IMR-90 (cell line): Measurements from ENCODE around the gene IFI27L2. TPM values are rescaled to one million over a fixed set of nuclear protein-coding genes. Genes with fewer than 3 reads are reported as not detected.
A peak's percentile ranks its signal among the peaks of the same experiment; 100 is the strongest.

Experiments used
- ATAC-seq: fragments of 200-7000 bp; cut with Tn5 transposase; 2 replicates; pipeline ENCODE4 v1.9.1; 2020; ENCODE audit warnings: low read depth, mild to moderate bottlenecking, moderate library complexity
- BruUV-seq: library from RNA; stranded (reverse); fragments of 400-500 nt; replicated peaks from 2 replicates; lab custom pipeline; 2021; lab: Mats Ljungman, UMichigan
- CTCF ChIA-PET: fragments of 300-600 bp; formaldehyde crosslinking; extraction: SDS; loops from one replicate; lab custom pipeline; 2021; ENCODE audit warnings: antibody characterized with exemption; lab: Yijun Ruan, JAX
- POLR2A ChIA-PET: fragments of 300-600 bp; sonication (Branson Sonifier 250); formaldehyde crosslinking; loops from one replicate; lab custom pipeline; 2022; ENCODE audit warnings: antibody characterized with exemption; ENCODE audit not compliant: unreplicated experiment; lab: Charles Lee
- DNase-seq: peaks from one replicate; pipeline ENCODE4 v3.0.0; 2013
- H2AFZ ChIP-seq: replicated peaks from 2 replicates; pipeline ENCODE3; 2013; ENCODE audit warnings: low read length, mild to moderate bottlenecking; ENCODE audit not compliant: poor library complexity
- H2AK5ac ChIP-seq: 2 replicates; pipeline ENCODE4 v1.6.1; 2013; ENCODE audit warnings: low read depth, low read length, inconsistent platforms
- H2AK9ac ChIP-seq: replicated peaks from 2 replicates; pipeline ENCODE3; 2013; ENCODE audit warnings: mild to moderate bottlenecking, low read depth, low read length, moderate library complexity; ENCODE audit not compliant: poor library complexity
- H2BK120ac ChIP-seq: 2 replicates; pipeline ENCODE4 v1.6.1; 2013; ENCODE audit warnings: low read depth, low read length, inconsistent platforms
- H2BK15ac ChIP-seq: 3 replicates; pipeline ENCODE4 v1.6.1; 2013; ENCODE audit warnings: low read depth, low read length, inconsistent platforms
- H2BK20ac ChIP-seq: 2 replicates; pipeline ENCODE4 v1.6.1; 2013; ENCODE audit warnings: low read depth, mild to moderate bottlenecking, inconsistent platforms, low read length, moderate library complexity
- H2BK5ac ChIP-seq: 2 replicates; pipeline ENCODE4 v1.6.1; 2013; ENCODE audit warnings: mild to moderate bottlenecking, low read depth, low read length, inconsistent platforms; ENCODE audit not compliant: poor library complexity, severe bottlenecking
- H3K14ac ChIP-seq: replicated peaks from 2 replicates; pipeline ENCODE4 v1.6.1; 2013; ENCODE audit warnings: low read depth, low read length, inconsistent platforms
- H3K18ac ChIP-seq: 2 replicates; pipeline ENCODE4 v1.6.1; 2013; ENCODE audit warnings: low read depth, low read length, control low read depth
- H3K23ac ChIP-seq: 2 replicates; pipeline ENCODE4 v1.6.1; 2013; ENCODE audit warnings: low read depth, low read length, inconsistent platforms
- H3K27ac ChIP-seq: 2 replicates; pipeline ENCODE4 v1.5.1; 2013; ENCODE audit warnings: mild to moderate bottlenecking, control low read depth, low read length; ENCODE audit not compliant: insufficient read depth
- H3K27me3 ChIP-seq: 2 replicates; pipeline ENCODE4 v1.6.1; 2013; ENCODE audit warnings: low read length; ENCODE audit not compliant: control insufficient read depth, insufficient read depth
- H3K36me3 ChIP-seq: 2 replicates; pipeline ENCODE4 v1.6.1; 2013; ENCODE audit warnings: low read length, mixed read lengths; ENCODE audit not compliant: control insufficient read depth, insufficient read depth
- H3K4ac ChIP-seq: 2 replicates; pipeline ENCODE4 v1.6.1; 2013; ENCODE audit warnings: low read depth, low read length, inconsistent platforms
- H3K4me1 ChIP-seq: 2 replicates; pipeline ENCODE4 v1.6.1; 2013; ENCODE audit warnings: low read length, mixed read lengths; ENCODE audit not compliant: control insufficient read depth, insufficient read depth
- H3K4me2 ChIP-seq: 2 replicates; pipeline ENCODE4 v1.6.1; 2013; ENCODE audit warnings: low read depth, mild to moderate bottlenecking, control low read depth, low read length, moderate library complexity
- H3K4me3 ChIP-seq: 2 replicates; pipeline ENCODE4 v1.5.1; 2013; ENCODE audit warnings: low read depth, mild to moderate bottlenecking, control low read depth, low read length, moderate library complexity; ENCODE audit not compliant: insufficient read depth
- H3K56ac ChIP-seq: 2 replicates; pipeline ENCODE4 v1.6.1; 2013; ENCODE audit warnings: low read length, inconsistent platforms; ENCODE audit not compliant: insufficient read depth; ENCODE audit errors: extremely low read depth
- H3K79me1 ChIP-seq, 2 experiments: 2 replicates each; pipeline ENCODE4 v1.6.1; 2013; ENCODE audit warnings: low read length in 2 of 2, inconsistent platforms in 1 of 2, low read depth in 1 of 2
- H3K9ac ChIP-seq: 2 replicates; pipeline ENCODE4 v1.6.1; 2013; ENCODE audit warnings: low read depth, low read length, control low read depth
- H3K9me1 ChIP-seq: 2 replicates; pipeline ENCODE4 v1.6.1; 2013; ENCODE audit warnings: low read length, inconsistent platforms; ENCODE audit not compliant: insufficient read depth
- H3K9me3 ChIP-seq: 2 replicates; pipeline ENCODE4 v1.6.1; 2013; ENCODE audit warnings: low read length; ENCODE audit not compliant: control insufficient read depth, insufficient read depth
- H4K20me1 ChIP-seq: 2 replicates; pipeline ENCODE4 v1.6.1; 2013; ENCODE audit warnings: low read length, inconsistent platforms; ENCODE audit not compliant: insufficient read depth
- H4K5ac ChIP-seq: 2 replicates; pipeline ENCODE4 v1.6.1; 2013; ENCODE audit warnings: mild to moderate bottlenecking, low read depth, low read length, control low read depth
- H4K8ac ChIP-seq, 2 experiments: 2 replicates each; pipeline ENCODE4 v1.6.1; 2013; ENCODE audit warnings: low read depth in 2 of 2, low read length in 2 of 2, control low read depth in 1 of 2, inconsistent platforms in 1 of 2
- H4K91ac ChIP-seq: 2 replicates; pipeline ENCODE4 v1.6.1; 2013; ENCODE audit warnings: low read depth, low read length, inconsistent platforms; ENCODE audit not compliant: insufficient read depth
- CEBPB ChIP-seq: IDR thresholded peaks from 2 replicates; pipeline ENCODE4 v1.6.1; 2012; ENCODE audit warnings: low read depth, low read length, improper control_type of control experiment
- CTCF ChIP-seq: conservative IDR thresholded peaks from 2 replicates; pipeline ENCODE4 v1.5.1; 2012; ENCODE audit warnings: mild to moderate bottlenecking, low read depth, low read length, improper control_type of control experiment
- FOS ChIP-seq: fragments of 150-350 bp; IDR thresholded peaks from 2 replicates; pipeline ENCODE4 v1.6.1; 2016; ENCODE audit warnings: low read depth, low read length
- MAFK ChIP-seq: IDR thresholded peaks from 2 replicates; pipeline ENCODE4 v1.6.1; 2012; ENCODE audit warnings: low read depth, low read length, improper control_type of control experiment
- NFE2L2 ChIP-seq: fragments of 150-350 bp; IDR thresholded peaks from 2 replicates; pipeline ENCODE4 v1.6.1; 2016; ENCODE audit warnings: low read depth, mild to moderate bottlenecking, low read length
- POLR2A ChIP-seq: IDR thresholded peaks from 2 replicates; pipeline ENCODE4 v1.6.1; 2012; ENCODE audit warnings: mild to moderate bottlenecking, low read depth, low read length
- RCOR1 ChIP-seq: IDR thresholded peaks from 2 replicates; pipeline ENCODE4 v1.6.1; 2012; ENCODE audit warnings: mild to moderate bottlenecking, low read length, improper control_type of control experiment; ENCODE audit not compliant: insufficient replicate concordance
- RFX5 ChIP-seq: IDR thresholded peaks from 2 replicates; pipeline ENCODE4 v1.8.0; 2012; ENCODE audit warnings: low read depth, mild to moderate bottlenecking, low read length, moderate library complexity
- WGBS, 2 experiments: methylation state at CpG; one replicate each; pipeline versions ENCODE4 v1.1.5 to v1.1.7; 2013; ENCODE audit warnings: missing lambda C conversion rate in 2 of 2; ENCODE audit not compliant: insufficient read length in 1 of 2; ENCODE audit errors: extremely low coverage in 2 of 2; 5-methylcytosine and 5-hydroxymethylcytosine counted together
- dilution Hi-C: fragments of 300-500 bp; cut with HindIII; formaldehyde crosslinking; loops from one replicate; pipeline ENCODE4 v1.14.3; 2018; ENCODE audit warnings: low sequenced_read_pairs; ENCODE audit not compliant: unreplicated experiment
- in situ Hi-C: fragments of 300-500 bp; cut with MboI; formaldehyde crosslinking; loops from 3 replicates; pipeline ENCODE4 v1.14.3; 2019; ENCODE audit warnings: low sequenced_read_pairs, inconsistent platforms, mixed read lengths
- intact Hi-C: fragments of 100-400 bp; cut with micrococcal nuclease; formaldehyde crosslinking; loops from 2 replicates; pipeline ENCODE4 v1.10.0; 2022
- polyA plus RNA-seq, 3 experiments: library from polyadenylated mRNA; depleted of rRNA; stranded (reverse); fragments of >200 nt; gene quantifications; 2 replicates each; pipeline ENCODE4 v1.2.3, GENCODE V29; 2012; ENCODE audit warnings: low replicate concordance in 1 of 3
- total RNA-seq: library from RNA; depleted of rRNA; stranded (reverse); fragments of >200 nt; gene quantifications from 2 replicates; pipeline ENCODE4 v1.2.3, GENCODE V29; 2012

Gene IFI27L2
- total and polyA plus RNA-seq, 2 of the 4 experiments (the other 2 are of a cell fraction) = 43.0 to 187 TPM

DNA sequence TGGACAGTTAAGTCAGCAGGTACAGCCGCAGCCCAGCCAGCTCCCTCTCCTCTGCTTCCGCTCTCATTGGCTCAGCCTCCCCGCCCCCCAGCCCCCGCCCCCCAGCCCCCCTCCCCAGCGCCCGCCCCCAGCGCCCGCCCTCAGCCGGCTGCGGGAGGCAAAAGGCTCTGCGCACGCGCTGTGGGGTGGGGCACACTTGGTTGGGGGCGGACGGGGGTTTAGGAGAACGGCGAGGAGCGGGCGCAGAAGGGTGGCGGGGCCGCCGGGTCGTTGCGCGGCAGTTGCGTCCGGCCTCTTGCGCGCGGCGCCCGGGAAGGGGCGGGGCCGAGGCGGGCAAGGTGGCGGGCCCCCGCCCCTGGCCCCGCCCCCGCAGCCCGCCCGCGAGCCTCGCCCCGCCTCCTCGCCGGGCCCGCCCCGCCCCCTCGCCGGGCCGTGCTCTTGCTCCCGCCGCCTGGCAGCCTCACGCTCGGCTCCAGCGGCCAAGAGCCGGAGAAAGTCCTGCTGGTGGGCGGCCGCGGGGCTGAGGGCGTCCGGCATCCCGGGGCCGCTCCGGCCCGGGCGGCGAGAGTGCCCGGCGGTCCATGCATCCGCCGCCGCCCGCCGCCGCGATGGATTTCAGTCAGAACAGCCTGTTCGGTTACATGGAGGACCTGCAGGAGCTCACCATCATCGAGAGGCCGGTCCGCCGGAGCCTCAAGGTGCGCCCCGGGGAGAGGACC lies 44.6 kb upstream of the IFI27L2 start, which contains the start of gene PPP4R4 (continued):
- TF ChIP-seq FOS = no peak

DNA sequence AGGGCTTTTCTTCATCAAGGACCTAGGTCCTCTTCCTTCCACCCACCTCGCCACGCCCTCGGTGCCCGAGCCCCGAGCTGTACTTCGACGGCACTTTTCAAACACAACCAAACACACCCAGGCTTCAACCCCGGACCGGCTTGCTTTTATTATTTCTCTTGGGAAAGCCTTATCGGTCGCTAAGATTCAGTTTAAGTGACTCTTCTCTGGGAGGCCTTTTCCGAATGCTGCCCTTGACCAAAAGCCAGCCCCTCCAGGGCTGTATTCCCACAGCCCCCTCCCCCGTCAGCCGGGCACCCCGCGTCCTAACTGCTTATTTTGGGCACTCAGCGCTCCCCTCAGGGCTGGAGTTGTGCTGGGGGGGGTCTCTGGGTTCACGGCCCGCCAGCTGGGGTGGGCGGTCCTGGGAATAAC lies 44.1 kb upstream of the IFI27L2 start:
- in situ Hi-C loops = no loop called here
- DNase-seq (no peak), ATAC-seq (no peak)
- Histone ChIP-seq H2BK120ac (no peak overlapping the region), H3K14ac (no peak overlapping the region), H3K9me1 (no peaks in the 10 kb centered on the region), H2AK5ac (no peak overlapping the region), H3K4me1 (peaks cover 2% of the 10 kb centered on the region; the same call in 1 of the 2 replicates), H2BK15ac (no peak overlapping the region), H3K27ac (no peak overlapping the region), H3K36me3 (no peaks in the 10 kb centered on the region), H3K56ac (no peak overlapping the region), H4K20me1 (no peaks in the 10 kb centered on the region), H2BK5ac (no peak overlapping the region), H3K4me2 (peak overlapping the region; percentile 86), H3K79me1 (no peaks in the 10 kb centered on the region), H3K9ac (0 out of 2 replicates have a peak overlapping the region, but pooled peaks have one; percentile 19), H2AFZ (peak overlapping the region; percentile 95), H3K4me3 (peak overlapping the region; percentile 58), H2BK20ac (no peak overlapping the region), H4K8ac (peak overlapping the region in 1 of 2 experiments; percentile 13; a peak in 1 of 4 replicates), H4K91ac (no peak overlapping the region), H3K18ac (no peak overlapping the region), H3K23ac (no peak overlapping the region), H2AK9ac (no peak overlapping the region), H3K9me3 (no peaks in the 10 kb centered on the region), H3K4ac (no peak overlapping the region), H3K27me3 (peaks cover 24% of the 10 kb centered on the region), H4K5ac (no peak overlapping the region)
- ChIA-PET CTCF (no interaction called here), POLR2A (no interaction called here)
- TF ChIP-seq NFE2L2 (no peak), RFX5 (no peak), MAFK (no peak), CTCF (no peak), RCOR1 (no peak), POLR2A (no peak), CEBPB (no peak)
- dilution Hi-C loops = no loop called here
- no TSS peak for BruUV-seq
- intact Hi-C loops = no loop called here
- no CpG with 5 or more reads among the region's 20 CpGs for WGBS, 2 experiments
